ENCODE measurements around the gene NT5DC1. TPM values are rescaled to one million over a fixed set of nuclear protein-coding genes. Genes with fewer than 3 reads are reported as not detected.

NT5DC1 gene
- total and polyA plus RNA-seq, 12 donors, result 13.7 to 90.9 (median 36.3) TPM

GRCh38 chr6:116083052-116083451 lies 17.6 kb upstream of the NT5DC1 start:
- Histone ChIP-seq H3K36me3 (replicated peaks in 1 of 2) (no peaks in the 10 kb centered on the region), H3K27me3 (no peaks in the 10 kb centered on the region), H3K9me3 (replicated peaks in 1 of 3) (no peaks in the 10 kb centered on the region), H3K4me3 (no peak overlapping the region), H3K27ac (no peak overlapping the region), H3K4me1 (replicated peaks in 1 of 2) (no peaks in the 10 kb centered on the region)
- TF ChIP-seq, protein P1, sequence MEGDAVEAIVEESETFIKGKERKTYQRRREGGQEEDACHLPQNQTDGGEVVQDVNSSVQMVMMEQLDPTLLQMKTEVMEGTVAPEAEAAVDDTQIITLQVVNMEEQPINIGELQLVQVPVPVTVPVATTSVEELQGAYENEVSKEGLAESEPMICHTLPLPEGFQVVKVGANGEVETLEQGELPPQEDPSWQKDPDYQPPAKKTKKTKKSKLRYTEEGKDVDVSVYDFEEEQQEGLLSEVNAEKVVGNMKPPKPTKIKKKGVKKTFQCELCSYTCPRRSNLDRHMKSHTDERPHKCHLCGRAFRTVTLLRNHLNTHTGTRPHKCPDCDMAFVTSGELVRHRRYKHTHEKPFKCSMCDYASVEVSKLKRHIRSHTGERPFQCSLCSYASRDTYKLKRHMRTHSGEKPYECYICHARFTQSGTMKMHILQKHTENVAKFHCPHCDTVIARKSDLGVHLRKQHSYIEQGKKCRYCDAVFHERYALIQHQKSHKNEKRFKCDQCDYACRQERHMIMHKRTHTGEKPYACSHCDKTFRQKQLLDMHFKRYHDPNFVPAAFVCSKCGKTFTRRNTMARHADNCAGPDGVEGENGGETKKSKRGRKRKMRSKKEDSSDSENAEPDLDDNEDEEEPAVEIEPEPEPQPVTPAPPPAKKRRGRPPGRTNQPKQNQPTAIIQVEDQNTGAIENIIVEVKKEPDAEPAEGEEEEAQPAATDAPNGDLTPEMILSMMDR (IDR thresholded peaks at IDR 0.05), result no peak
- no peak for TF ChIP-seq POLR2A (IDR thresholded peaks at IDR 0.05)
- DNase-seq, result no peak
- 85 to 95% (median 89%) methylated on average over 5 of the region's 5 CpGs for WGBS, 4 donors
- intact Hi-C loops (cut with DNase I), result no loop called here

DNA sequence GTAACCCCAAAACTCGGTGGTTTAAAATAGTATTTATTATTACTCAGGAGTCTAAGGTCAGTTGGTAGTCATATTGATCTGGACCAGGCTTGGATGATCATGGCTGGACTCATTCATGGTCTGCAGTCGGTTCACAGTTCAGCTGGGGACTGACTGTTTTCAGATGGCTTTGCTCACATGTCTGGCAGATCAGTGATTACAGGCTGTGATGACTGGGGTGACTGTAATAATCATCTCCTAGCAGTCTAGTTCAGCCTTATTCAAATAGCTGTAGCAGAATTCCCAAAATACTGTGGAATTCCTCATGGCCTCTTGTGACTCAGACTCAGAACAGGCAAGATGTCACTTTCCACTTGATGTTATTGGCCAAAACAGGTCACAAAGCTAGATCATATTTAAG lies 16.4 kb upstream of the NT5DC1 start:
- intact Hi-C loops (cut with DNase I), result no loop called here
- Histone ChIP-seq H3K4me3 (no peak overlapping the region), H3K27ac (no peak overlapping the region), H3K9me3 (replicated peaks in 1 of 3) (no peaks in the 10 kb centered on the region), H3K36me3 (replicated peaks in 1 of 2) (no peaks in the 10 kb centered on the region), H3K27me3 (no peaks in the 10 kb centered on the region), H3K4me1 (replicated peaks in 1 of 2) (no peaks in the 10 kb centered on the region)
- TF ChIP-seq, protein P1 (IDR thresholded peaks at IDR 0.05), result no peak
- TF ChIP-seq POLR2A (IDR thresholded peaks at IDR 0.05), result no peak
- 86 to 97% (median 87%) methylated on average over 2 of the region's 2 CpGs for WGBS, 4 donors
- no peak for DNase-seq

GRCh38 chr6:116087437-116088027 lies 13.1 kb upstream of the NT5DC1 start:
- Histone ChIP-seq H3K4me3 (no peak overlapping the region), H3K27ac (peak overlapping the region in 1 of 5 donors; percentile 24), H3K9me3 (replicated peaks in 1 of 3) (no peaks in the 10 kb centered on the region), H3K36me3 (replicated peaks in 1 of 2) (no peaks in the 10 kb centered on the region), H3K4me1 (replicated peaks in 1 of 2) (no peaks in the 10 kb centered on the region), H3K27me3 (no peaks in the 10 kb centered on the region)
- intact Hi-C loops (cut with DNase I), result no loop called here
- WGBS, 4 donors, result 45 to 60% (median 57%) methylated on average over 3 to 4 of the region's 4 CpGs
- no peak for DNase-seq
- TF ChIP-seq, protein P1 (IDR thresholded peaks at IDR 0.05), result no peak
- no peak for TF ChIP-seq POLR2A (IDR thresholded peaks at IDR 0.05)

GRCh38 chr6:116088946-116089345 lies 11.7 kb upstream of the NT5DC1 start:
- Histone ChIP-seq H3K4me3 (no peak overlapping the region), H3K27me3 (no peaks in the 10 kb centered on the region), H3K27ac (no peak overlapping the region), H3K9me3 (replicated peaks in 1 of 3) (no peaks in the 10 kb centered on the region), H3K4me1 (replicated peaks in 1 of 2) (peaks cover 3 to 5% of the 10 kb centered on the region in 2 donors), H3K36me3 (replicated peaks in 1 of 2) (no peaks in the 10 kb centered on the region)
- TF ChIP-seq, protein P1 (IDR thresholded peaks at IDR 0.05), result no peak
- TF ChIP-seq POLR2A (IDR thresholded peaks at IDR 0.05), result no peak
- intact Hi-C loops (cut with DNase I), result no loop called here
- no peak for DNase-seq

Measured in adrenal gland (tissue), 12 donors.